Measurements from ENCODE around the gene POU2AF2. TPM values are rescaled to one million over a fixed set of nuclear protein-coding genes. Genes with fewer than 3 reads are reported as not detected.
A peak's percentile ranks its signal among the peaks of the same experiment; 100 is the strongest.

POU2AF2 gene
- total RNA-seq, 1 experiment from 2014 or later = 0.35 TPM

GRCh38 chr11:111300569-111300968 is 55.0 kb downstream of the POU2AF2 start:
- Mint-ChIP-seq H3K27ac (ENCODE audit: unreplicated experiment) (no peak overlapping the region), H3K27me3 (ENCODE audit: unreplicated experiment) (no peaks in the 10 kb centered on the region)
- intact Hi-C loops (cut with micrococcal nuclease; ENCODE audit: unreplicated experiment) = loop anchor here (5.0 kb wide), 1 partner anchor 122 kb away; no protein-coding TSS in a partner anchor

GRCh38 chr11:111301004-111301841 is 55.7 kb downstream of the POU2AF2 start:
- Mint-ChIP-seq H3K27me3 (ENCODE audit: unreplicated experiment) (no peaks in the 10 kb centered on the region), H3K27ac (ENCODE audit: unreplicated experiment) (no peak overlapping the region), H3K4me1 (ENCODE audit: low read depth, unreplicated experiment) (peaks cover 9% of the 10 kb centered on the region), H3K4me3 (ENCODE audit: low read depth, unreplicated experiment) (no peak overlapping the region), H3K36me3 (ENCODE audit: insufficient read depth, unreplicated experiment) (peaks cover 8% of the 10 kb centered on the region), H3K9me3 (ENCODE audit: low read depth, unreplicated experiment) (no peaks in the 10 kb centered on the region)
- DNase-seq = no peak
- BruUV-seq (replicated peaks) = no TSS peak
- no peak for TF ChIP-seq CTCF (IDR thresholded peaks at IDR 0.05; ENCODE audit: unreplicated experiment)
- intact Hi-C loops (cut with micrococcal nuclease; ENCODE audit: unreplicated experiment) = loop anchor here (5.0 kb wide), 1 partner anchor 121 kb away; no protein-coding TSS in a partner anchor
- CTCF ChIA-PET = interaction anchor here (0.6 kb wide), 2 partner anchors 25 to 145 kb away, joined by 3 read pairs; no protein-coding TSS in a partner anchor

More at GRCh38 chr11:111300569-111300968, 55.0 kb downstream of the POU2AF2 start:
- Mint-ChIP-seq H3K4me3 (ENCODE audit: low read depth, unreplicated experiment) (peak overlapping the region; percentile 66), H3K9me3 (ENCODE audit: low read depth, unreplicated experiment) (no peaks in the 10 kb centered on the region), H3K36me3 (ENCODE audit: insufficient read depth, unreplicated experiment) (peaks cover 8% of the 10 kb centered on the region), H3K4me1 (ENCODE audit: low read depth, unreplicated experiment) (peaks cover 9% of the 10 kb centered on the region)
- DNase-seq = no peak
- CTCF ChIA-PET = no interaction called here
- no TSS peak for BruUV-seq (replicated peaks)
- TF ChIP-seq CTCF (IDR thresholded peaks at IDR 0.05; ENCODE audit: unreplicated experiment) = no peak

- H3K36me3 Mint-ChIP-seq (ENCODE audit: insufficient read depth, unreplicated experiment) = peaks cover 8% of the 10 kb centered on the region
- no peaks in the 10 kb centered on the region for H3K9me3 Mint-ChIP-seq (ENCODE audit: low read depth, unreplicated experiment)
- CTCF ChIA-PET = interaction anchor here (0.6 kb wide), 2 partner anchors 25 to 144 kb away, joined by 3 read pairs; no protein-coding TSS in a partner anchor
- peaks cover 9% of the 10 kb centered on the region for H3K4me1 Mint-ChIP-seq (ENCODE audit: low read depth, unreplicated experiment)
- DNase-seq = no peak
- no TSS peak for BruUV-seq (replicated peaks)
- H3K27me3 Mint-ChIP-seq (ENCODE audit: unreplicated experiment) = no peaks in the 10 kb centered on the region
- H3K4me3 Mint-ChIP-seq (ENCODE audit: low read depth, unreplicated experiment) = no peak overlapping the region
- TF ChIP-seq CTCF (IDR thresholded peaks at IDR 0.05; ENCODE audit: unreplicated experiment) = no peak
- H3K27ac Mint-ChIP-seq (ENCODE audit: unreplicated experiment) = no peak overlapping the region
- intact Hi-C loops (cut with micrococcal nuclease; ENCODE audit: unreplicated experiment) = loop anchor here (2.0 to 5.0 kb wide), 2 partner anchors 59 to 121 kb away; no protein-coding TSS in a partner anchor
Observed at GRCh38 chr11:111301842-111302118, 56.3 kb downstream of the POU2AF2 start.

- BruUV-seq (replicated peaks) = no TSS peak
Observed at GRCh38 chr11:111302298-111302697, 56.8 kb downstream of the POU2AF2 start.

More at GRCh38 chr11:111302298-111302697, 56.8 kb downstream of the POU2AF2 start:
- H3K9me3 Mint-ChIP-seq (ENCODE audit: low read depth, unreplicated experiment) = no peaks in the 10 kb centered on the region
- no peaks in the 10 kb centered on the region for H3K27me3 Mint-ChIP-seq (ENCODE audit: unreplicated experiment)
- no peak for TF ChIP-seq CTCF (IDR thresholded peaks at IDR 0.05; ENCODE audit: unreplicated experiment)
- H3K4me3 Mint-ChIP-seq (ENCODE audit: low read depth, unreplicated experiment) = no peak overlapping the region
- intact Hi-C loops (cut with micrococcal nuclease; ENCODE audit: unreplicated experiment) = loop anchor here (2.0 to 5.0 kb wide), 2 partner anchors 59 to 120 kb away; no protein-coding TSS in a partner anchor
- peaks cover 9% of the 10 kb centered on the region for H3K4me1 Mint-ChIP-seq (ENCODE audit: low read depth, unreplicated experiment)
- peak overlapping the region; percentile 58 for H3K27ac Mint-ChIP-seq (ENCODE audit: unreplicated experiment)
- CTCF ChIA-PET = interaction anchor here (0.5 to 0.6 kb wide), 2 partner anchors 24 to 55 kb away, joined by 3 read pairs; no protein-coding TSS in a partner anchor
- H3K36me3 Mint-ChIP-seq (ENCODE audit: insufficient read depth, unreplicated experiment) = peaks cover 8% of the 10 kb centered on the region
- no peak for DNase-seq

Data from Calu3 (cell line).